Stimulated activated CD4-positive, alpha-beta T cell treated with anti-CD3 and anti-CD28 coated beads, Interleukin-4, amount 100 ng/mL, for 24 hours (primary cell): Measurements from ENCODE around the gene CFAP77.

Experiments
- DNase-seq: peaks from one replicate; pipeline ENCODE4 v3.0.0-alpha.2; 2020

Gene CFAP77

GRCh38 chr9:132584601-132585560 is 174.9 kb downstream of the CFAP77 start:
- DNase-seq = no peak

GRCh38 chr9:132585954-132586829 is 176.2 kb downstream of the CFAP77 start:
- no peak for DNase-seq

- DNase-seq = no peak
These were observed 177.0 kb downstream of the CFAP77 start for GRCh38 chr9:132586830-132587591.

DNA sequence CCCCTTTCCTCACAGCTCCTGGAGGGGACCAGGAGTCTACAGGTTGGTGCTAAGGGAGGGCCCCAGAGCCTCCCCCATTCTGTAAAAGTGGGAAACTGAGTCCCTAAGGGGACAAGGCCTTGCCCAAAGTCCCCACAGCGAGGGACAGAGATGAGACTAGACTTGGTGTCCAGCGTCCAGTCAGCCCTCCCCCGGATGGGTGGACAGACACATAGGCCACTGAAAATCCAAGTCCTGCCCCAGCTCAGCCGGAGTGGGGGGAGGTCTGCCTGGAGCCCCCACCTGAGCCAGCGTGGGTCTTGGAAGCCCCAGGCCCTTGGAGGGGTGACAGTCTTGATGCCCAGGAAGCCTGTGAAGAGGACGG is 177.6 kb downstream of the CFAP77 start:
- no peak for DNase-seq

GRCh38 chr9:132588098-132588497 is 178.1 kb downstream of the CFAP77 start:
- DNase-seq = no peak

GRCh38 chr9:132588501-132589147 is 178.6 kb downstream of the CFAP77 start:
- DNase-seq = no peak

DNA sequence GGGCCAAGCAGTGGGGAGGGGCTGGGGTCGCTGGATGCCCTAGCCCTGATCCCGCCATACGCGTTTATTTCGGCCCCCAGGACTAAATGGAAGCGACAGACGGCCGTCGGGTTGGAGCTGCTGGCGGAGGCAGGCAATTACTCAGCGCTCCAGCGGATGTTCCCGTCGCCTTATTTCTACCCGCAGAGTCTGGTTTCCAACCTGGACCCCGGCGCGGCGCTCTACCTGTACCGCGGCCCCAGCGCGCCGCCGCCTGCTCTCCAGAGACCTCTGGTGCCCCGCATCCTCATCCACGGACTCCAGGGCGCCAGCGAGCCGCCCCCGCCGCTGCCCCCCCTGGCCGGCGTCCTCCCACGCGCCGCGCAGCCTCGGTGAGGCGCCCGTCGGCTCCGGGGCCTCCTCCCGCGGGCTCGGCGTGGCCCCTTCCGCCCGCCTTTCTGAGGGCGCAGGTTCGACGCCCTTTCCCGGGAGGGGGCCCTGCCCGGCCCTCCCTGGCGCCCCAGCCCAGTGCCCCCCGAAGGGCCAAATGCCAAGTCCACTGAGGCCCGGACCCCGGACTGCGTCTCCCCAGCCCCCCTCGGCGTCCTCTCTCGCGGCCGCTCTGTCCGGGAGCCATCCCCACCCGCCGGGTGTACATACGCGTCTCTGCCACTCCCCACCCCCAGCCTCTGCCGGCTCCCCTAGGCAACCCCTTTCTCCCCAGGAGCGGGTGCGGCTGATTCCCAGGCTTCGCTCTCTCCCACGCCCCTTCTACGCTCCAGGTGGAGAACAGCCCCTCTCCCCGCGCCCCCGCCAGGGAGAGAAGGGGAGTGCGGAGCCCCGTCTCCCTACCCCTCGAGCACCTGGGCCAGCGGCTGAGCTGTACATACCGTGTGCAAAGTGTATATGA is 179.4 kb downstream of the CFAP77 start:
- no peak for DNase-seq

DNA sequence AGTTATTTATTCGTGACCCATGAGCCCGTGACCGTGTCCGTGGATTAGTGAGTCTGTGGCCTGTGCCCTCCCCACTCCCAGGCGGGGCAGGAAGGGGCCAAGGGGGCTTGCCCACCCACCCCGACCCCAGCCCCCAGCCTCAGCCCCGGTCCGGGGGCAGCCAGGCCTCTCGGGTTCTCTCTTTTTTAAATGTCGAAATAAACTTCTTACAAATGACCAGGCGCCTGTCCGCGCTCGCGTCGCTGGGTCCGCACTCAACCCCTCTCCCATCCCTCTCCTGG is 180.0 kb downstream of the CFAP77 start:
- no peak for DNase-seq

DNA sequence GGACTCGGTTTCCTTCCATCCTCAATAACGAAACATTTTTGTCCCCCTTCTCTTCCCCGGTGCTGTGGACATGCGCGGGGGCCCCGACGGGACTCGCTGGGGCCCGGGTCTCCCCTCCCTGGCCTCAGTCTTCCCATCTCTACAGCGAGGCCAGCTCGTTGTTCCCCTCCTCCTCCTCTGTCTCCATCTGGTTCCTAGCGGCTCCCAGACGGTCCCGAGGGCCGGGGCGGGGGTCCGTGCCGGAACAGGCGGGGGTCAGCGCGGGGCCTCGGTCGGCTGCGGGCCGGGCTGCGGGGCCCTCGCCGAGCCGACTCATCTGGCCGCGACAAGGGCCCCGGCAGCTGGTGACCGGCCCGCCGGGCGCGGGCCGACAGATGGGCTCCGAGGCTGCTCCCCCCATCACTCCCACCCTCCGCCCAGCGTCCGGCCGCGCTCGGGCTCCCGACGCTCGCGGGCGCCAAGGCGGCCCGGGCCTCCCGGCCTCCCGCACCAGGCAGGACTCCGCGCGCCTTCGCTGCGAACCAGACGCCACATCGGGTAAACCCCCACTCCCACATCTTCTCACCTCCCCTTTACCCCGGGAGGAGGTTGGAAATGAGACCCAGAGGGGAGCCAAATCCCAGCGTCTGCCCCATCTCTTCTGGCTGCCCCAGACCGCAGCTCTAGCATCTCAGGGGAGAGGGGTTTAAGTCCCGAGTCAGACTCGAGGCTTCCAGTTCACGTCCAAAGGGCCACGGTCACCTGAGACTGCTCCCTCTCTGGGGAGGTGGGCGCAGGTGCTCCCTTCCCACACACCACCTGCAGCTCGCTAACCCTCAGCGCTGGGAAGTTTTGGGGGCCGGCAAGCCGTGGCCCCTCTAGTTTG is 180.5 kb downstream of the CFAP77 start:
- no peak for DNase-seq

GRCh38 chr9:132591244-132591643 is 181.2 kb downstream of the CFAP77 start:
- no peak for DNase-seq

- no peak for DNase-seq
These were observed 181.8 kb downstream of the CFAP77 start for GRCh38 chr9:132591751-132592314.

DNA sequence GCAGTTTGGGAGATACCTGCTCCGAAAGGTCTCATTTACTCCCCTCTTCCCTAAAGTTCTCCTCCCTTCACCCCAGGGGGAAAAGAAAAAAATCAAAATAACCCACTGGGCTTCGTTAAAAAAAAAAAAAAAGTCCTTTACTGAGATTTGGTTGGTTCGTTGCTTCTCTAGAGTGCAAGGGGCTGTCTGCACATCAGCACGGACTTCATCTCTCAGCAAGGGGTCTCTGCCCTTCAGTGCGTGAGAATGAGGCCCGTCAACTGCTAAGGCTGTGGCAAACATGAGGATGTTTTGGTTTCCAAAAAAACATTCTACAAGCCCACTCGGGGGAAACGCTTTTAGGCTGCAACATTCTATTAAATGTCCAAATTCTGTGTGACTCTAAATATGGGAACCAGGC is 182.4 kb downstream of the CFAP77 start:
- DNase-seq = no peak

- DNase-seq = no peak
These were observed 184.4 kb downstream of the CFAP77 start for GRCh38 chr9:132594412-132594811.

- no peak for DNase-seq
These were observed 185.3 kb downstream of the CFAP77 start for GRCh38 chr9:132595319-132595718.

DNA sequence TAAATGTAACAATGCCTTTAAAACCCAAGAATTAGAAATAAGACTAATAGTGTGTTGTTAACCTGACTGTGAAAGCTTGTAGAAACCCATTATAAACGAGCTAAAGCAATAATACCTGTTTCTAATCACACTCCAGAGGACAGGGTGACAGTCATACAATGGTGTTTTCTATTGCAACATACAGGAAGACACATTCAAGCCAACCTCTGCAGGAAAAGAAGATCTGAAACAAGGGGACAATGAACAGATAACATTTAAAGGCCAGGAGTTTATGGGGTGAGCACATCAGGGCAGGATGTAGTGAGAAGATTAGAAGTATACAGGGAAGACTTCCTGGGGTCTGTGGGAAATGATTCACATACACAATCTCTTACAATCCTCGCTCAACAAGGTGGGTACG is 186.2 kb downstream of the CFAP77 start:
- DNase-seq = no peak

- no peak for DNase-seq
These were observed 187.2 kb downstream of the CFAP77 start for GRCh38 chr9:132597073-132597775.

- DNase-seq = no peak
These were observed 190.4 kb downstream of the CFAP77 start for GRCh38 chr9:132600326-132600984.

DNA sequence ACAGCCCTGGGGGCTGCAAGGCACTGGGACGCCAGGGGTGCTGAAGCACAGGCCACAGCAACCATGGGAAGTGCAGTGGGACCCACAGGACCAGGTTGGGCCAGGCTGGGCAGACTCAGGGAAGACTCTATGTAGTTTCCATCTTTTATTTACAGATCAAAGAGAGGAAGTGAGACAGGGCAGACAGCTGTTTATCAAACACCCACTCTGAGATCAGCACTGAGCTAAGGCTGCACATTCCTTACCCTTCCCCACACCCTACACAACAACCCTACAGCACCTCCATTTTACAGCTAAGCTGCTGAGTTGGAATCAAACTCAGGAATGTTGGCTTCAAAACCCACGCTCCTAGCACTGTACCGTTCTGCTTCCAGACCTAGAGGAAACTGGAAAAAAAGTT is 192.2 kb downstream of the CFAP77 start:
- DNase-seq = no peak

- no peak for DNase-seq
These were observed 195.4 kb downstream of the CFAP77 start for GRCh38 chr9:132605387-132605786.
